K562 (cell line): ENCODE measurements around the gene PPARD. TPM values are rescaled to one million over a fixed set of nuclear protein-coding genes. Genes with fewer than 3 reads are reported as not detected.

Experiments used
- BCL6 ChIP-seq: fragments of 250-450 bp; sonication (Bioruptor Pico); IDR thresholded peaks from 2 replicates; pipeline ENCODE4 v1.4.0; 2020
- BMI1 ChIP-seq: fragments of 150-350 bp; IDR thresholded peaks from 2 replicates; pipeline ENCODE4 v1.6.1; 2014; ENCODE audit warnings: low read length
- CTCFL ChIP-seq: IDR thresholded peaks from 2 replicates; pipeline ENCODE4 v1.6.1; 2011; ENCODE audit warnings: borderline replicate concordance, low read depth, mild to moderate bottlenecking, moderate library complexity, low read length; ENCODE audit not compliant: insufficient read depth, poor library complexity, severe bottlenecking
- HMGXB4 ChIP-seq: sonication (generic); formaldehyde crosslinking; IDR thresholded peaks from 2 replicates; pipeline ENCODE4 v1.8.1; 2023; ENCODE audit warnings: mild to moderate bottlenecking, missing genetic modification reagents
- MYC ChIP-seq, 2 experiments: fragments of 250-450 bp in 1 of 2; sonication (Bioruptor Pico) in 1 of 2; IDR thresholded peaks; 2 replicates each; pipeline versions ENCODE4 v1.5.1 to v1.6.1; 2012 to 2021; ENCODE audit warnings: low read depth in 2 of 2, borderline replicate concordance in 1 of 2, improper control_type of control experiment in 1 of 2, low read length in 1 of 2, mild to moderate bottlenecking in 1 of 2, moderate library complexity in 1 of 2
- MYNN ChIP-seq, 2 experiments: sonication (generic); formaldehyde crosslinking in 1 of 2; IDR thresholded peaks; 2 replicates each; pipeline versions ENCODE4 v1.5.0 to v1.6.1; 2016 to 2020; ENCODE audit warnings: antibody characterized with exemption in 1 of 2, missing genetic modification reagents in 1 of 2
- PHB ChIP-seq: fragments of 250-450 bp; sonication (Bioruptor Pico); IDR thresholded peaks from 2 replicates; pipeline ENCODE4 v1.5.0; 2021
- SRSF7 ChIP-seq: fragments of 200-400 bp; formaldehyde crosslinking; optimal IDR thresholded peaks from 2 replicates; pipeline ENCODE3; 2017; ENCODE audit warnings: mild to moderate bottlenecking, low read depth, low read length
- STAT5A ChIP-seq: IDR thresholded peaks from 2 replicates; pipeline ENCODE4 v1.6.1; 2012; ENCODE audit warnings: low read length, inconsistent platforms, borderline replicate concordance
- THRAP3 ChIP-seq: fragments of 450-650 bp; IDR thresholded peaks from 2 replicates; pipeline ENCODE4 v1.6.1; 2016; ENCODE audit warnings: mild to moderate bottlenecking, inconsistent platforms, borderline replicate concordance
- ZBTB11 ChIP-seq, 3 experiments: fragments of 200-800 bp in 1 of 3; fragments of 250-450 bp in 1 of 3; fragments of 450-650 bp in 1 of 3; sonication (Bioruptor Pico) in 1 of 3; sonication (Bioruptor generic) in 1 of 3; formaldehyde crosslinking in 1 of 3; IDR thresholded peaks; 2 replicates each; pipeline versions ENCODE4 v1.6.1 to v1.8.0; 2016 to 2022; ENCODE audit warnings: mild to moderate bottlenecking in 2 of 3, missing genetic modification characterization in 2 of 3, missing compliant biosample characterization in 1 of 3, moderate library complexity in 1 of 3
- ZHX1 ChIP-seq: fragments of 150-350 bp; conservative IDR thresholded peaks from 2 replicates; pipeline ENCODE4 v1.6.1; 2014; ENCODE audit warnings: low read length
- ZNF408 ChIP-seq: fragments of 250-450 bp; sonication (Bioruptor Pico); IDR thresholded peaks from 2 replicates; pipeline ENCODE4 v1.4.0; 2020; ENCODE audit warnings: low read depth, mild to moderate bottlenecking, moderate library complexity
- ZNF584 ChIP-seq: fragments of 200-800 bp; sonication (Bioruptor generic); IDR thresholded peaks from 2 replicates; pipeline ENCODE4 v1.6.1; 2016; ENCODE audit warnings: low read depth, mild to moderate bottlenecking, missing genetic modification characterization, missing compliant biosample characterization
- ZNF717 ChIP-seq: fragments of 250-450 bp; sonication (Bioruptor Pico); IDR thresholded peaks from 2 replicates; pipeline ENCODE4 v1.5.0; 2021
- polyA plus RNA-seq, 8 experiments: library from polyadenylated mRNA; depleted of rRNA in 4 of 8; stranded (reverse) in 5 of 8; unstranded in 3 of 8; fragments of >200 nt; fragmentation: Nextera tagmentation in 2 of 8; fragmentation: Illumina TruSeq in 1 of 8; extraction: Ambion mirVana in 2 of 8; extraction: Trizol in 1 of 8; gene quantifications; 2 replicates each; pipeline versions ENCODE4 v1.2.1 to v1.2.3, GENCODE V29; 2011 to 2014; ENCODE audit warnings: inconsistent platforms in 1 of 8, missing spikeins in 1 of 8
- total RNA-seq, 7 experiments: library from RNA; depleted of rRNA in 6 of 7; stranded (reverse); fragments of >200 nt in 6 of 7; fragmentation: Illumina TruSeq in 2 of 7; extraction: Trizol in 2 of 7; gene quantifications; 2 replicates each; pipeline versions ENCODE4 v1.2.1 to v1.2.3, GENCODE V29; 2011 to 2021; ENCODE audit warnings: low replicate concordance in 1 of 7

Gene PPARD
- total and polyA plus RNA-seq, 9 of the 15 experiments (the other 6 are each of a cell fraction or from before 2014, with no cell fraction given) = 0.14 to 13.2 (median 3.8) TPM

GRCh38 chr6:35297601-35298481 is 44.5 kb upstream of the PPARD start, which contains the start of gene DEF6 (continued):
- no peak for TF ChIP-seq HMGXB4 (CRISPR knock-in tag)
- TF ChIP-seq ZNF584 (CRISPR knock-in tag) = no peak
- TF ChIP-seq PHB = no peak
- TF ChIP-seq ZHX1 = peak; percentile 62; the same call in 1 of the 2 replicates
- peak; percentile 86 for TF ChIP-seq MYC (IDR thresholded peaks at IDR 0.05; ENCODE audit: low read depth, low read length)
- no peak for TF ChIP-seq MYC (CRISPR knock-in tag; IDR thresholded peaks at IDR 0.05; ENCODE audit: borderline replicate concordance, low read depth)
- TF ChIP-seq THRAP3 = no peak
- TF ChIP-seq ZNF408 (CRISPR knock-in tag) = no peak
- peak; percentile 79; the same call in 1 of the 2 replicates for TF ChIP-seq MYNN (IDR thresholded peaks at IDR 0.05)
- TF ChIP-seq MYNN (CRISPR knock-in tag; IDR thresholded peaks at IDR 0.05) = no peak
- no peak for TF ChIP-seq SRSF7
- no peak for TF ChIP-seq BMI1
- no peak for TF ChIP-seq BCL6 (CRISPR knock-in tag)
- TF ChIP-seq ZNF717 (CRISPR knock-in tag) = no peak
- TF ChIP-seq STAT5A = no peak
- peak in 2 of 3 experiments; percentile 29 to 50; a peak in 2 of 6 replicates for TF ChIP-seq ZBTB11 (CRISPR knock-in tag; IDR thresholded peaks at IDR 0.05)
- TF ChIP-seq CTCFL = peak; percentile 30
